AG08395 (cell line): ENCODE data around the gene MEGF11.

Experiments
- DNase-seq: peaks from one replicate; pipeline ENCODE4 v3.0.0; 2012; ENCODE audit warnings: mixed read lengths, low spot score

Gene MEGF11

GRCh38 chr15:65856821-65857455 is 396.6 kb downstream of the MEGF11 start:
- DNase-seq = peak; percentile 43

GRCh38 chr15:65851981-65852380 is 401.6 kb downstream of the MEGF11 start:
- DNase-seq = no peak

- DNase-seq = no peak
These were observed 405.6 kb downstream of the MEGF11 start for GRCh38 chr15:65847989-65848388.

GRCh38 chr15:65845826-65846519 is 407.6 kb downstream of the MEGF11 start:
- no peak for DNase-seq
